NCI-H2107 (cell line): Measurements from ENCODE around the gene ARHGAP35.

ENCODE experiments used
- DNase-seq: peaks from one replicate; lab custom pipeline; 2025; lab: John Stamatoyannopoulos, UW

ARHGAP35 gene

DNA sequence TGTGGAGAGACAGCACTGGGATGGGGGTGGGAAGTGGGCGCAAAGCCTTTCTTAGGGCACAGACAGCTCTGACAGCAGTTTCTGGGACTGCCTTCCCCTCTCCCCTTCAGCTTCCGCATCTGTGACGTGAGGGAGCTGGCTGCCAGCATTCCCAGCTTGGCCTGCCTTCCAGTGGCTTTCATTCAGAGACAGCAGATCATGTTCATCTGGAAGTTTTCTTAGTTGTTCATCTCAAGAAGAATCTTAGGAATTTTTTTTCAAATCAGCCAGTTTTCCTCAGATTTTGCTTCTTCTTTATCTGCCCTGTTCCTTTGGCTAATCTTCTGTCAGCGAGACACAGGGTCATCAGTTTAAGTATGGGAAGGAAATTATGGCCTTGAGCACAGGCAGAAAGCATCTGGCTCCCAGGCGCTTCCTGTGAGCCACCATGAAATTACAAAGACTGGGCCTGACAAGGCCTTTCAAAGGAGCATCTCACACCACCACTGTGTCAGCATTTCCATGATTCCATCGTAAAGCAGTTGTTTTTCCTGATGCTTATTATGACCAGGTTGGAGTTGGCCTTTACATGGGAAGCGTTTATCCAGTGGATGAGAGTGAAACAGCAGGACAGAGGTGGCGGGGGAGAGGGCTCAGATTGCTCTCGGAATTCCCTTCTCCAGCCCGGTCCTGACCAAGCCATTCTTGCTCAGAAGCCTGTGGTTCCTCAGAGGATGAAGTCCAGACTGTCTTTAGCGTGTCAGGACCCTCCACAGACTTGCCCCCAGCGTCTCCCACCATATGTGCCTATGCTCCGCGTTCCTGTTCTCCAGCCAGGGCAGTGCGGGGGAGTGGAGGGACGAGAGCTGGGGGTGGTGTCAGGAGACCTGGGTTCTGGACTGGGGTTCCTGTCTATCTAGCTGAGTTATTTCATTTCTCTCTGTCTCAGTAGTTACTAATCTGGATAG, 43.6 kb downstream of the ARHGAP35 start:
- no peak for DNase-seq

DNA sequence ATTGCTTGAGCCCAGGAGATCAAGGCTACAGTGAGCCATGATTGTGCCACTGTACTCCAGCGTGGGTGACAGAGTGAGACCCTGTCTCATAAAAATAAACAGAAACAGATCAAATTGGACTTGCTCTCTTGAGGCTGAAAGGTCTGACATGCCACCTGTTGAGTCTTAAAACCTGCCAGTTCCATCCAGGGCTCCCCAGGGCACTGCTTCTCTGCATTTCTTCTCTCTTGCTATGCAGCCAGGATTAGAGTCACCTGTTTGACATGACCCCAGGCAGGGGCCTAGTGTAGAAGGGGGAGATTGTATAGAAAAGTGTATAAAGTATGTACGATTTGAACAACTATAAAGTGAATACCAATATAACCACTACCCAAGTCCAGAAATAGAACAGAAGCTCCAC, 45.4 kb downstream of the ARHGAP35 start:
- DNase-seq, result no peak

DNA sequence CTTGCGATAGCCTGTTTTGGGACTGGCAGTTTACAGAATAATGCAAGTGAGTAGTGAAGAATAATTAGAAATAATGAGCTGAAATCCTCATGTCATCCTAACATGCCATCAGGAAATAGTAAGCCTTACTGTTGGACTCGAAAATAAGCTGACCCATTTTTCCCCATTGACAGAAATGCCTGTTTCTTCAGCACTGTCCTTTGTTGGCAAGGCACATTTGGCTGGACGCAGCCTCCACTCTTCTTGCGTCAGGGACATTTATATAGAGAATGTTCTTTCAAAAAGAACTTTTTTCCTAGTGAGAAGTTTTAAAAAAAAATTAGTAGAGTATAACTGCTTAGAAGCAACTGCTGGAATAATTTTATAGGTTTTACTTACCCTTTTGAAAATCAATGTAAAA, 47.1 kb downstream of the ARHGAP35 start:
- DNase-seq, result no peak

DNA sequence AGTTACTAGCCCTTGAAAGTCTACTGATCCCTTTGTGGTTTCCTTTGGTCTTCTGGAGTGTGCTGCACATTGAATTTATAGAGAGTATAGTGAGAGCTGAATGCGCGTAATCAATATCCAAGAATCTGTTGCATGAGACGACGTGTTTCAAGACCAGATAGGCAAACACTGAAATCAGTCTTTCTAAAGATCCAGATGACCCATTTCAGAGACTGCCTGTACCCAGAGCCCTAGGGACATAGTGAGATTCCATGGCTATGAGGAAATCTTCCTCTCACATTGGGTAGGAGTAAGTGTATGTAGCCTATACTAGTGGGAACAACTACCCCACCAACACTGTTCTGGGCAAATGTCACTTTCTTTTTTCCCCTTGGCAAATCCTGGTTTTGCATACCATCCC, 48.6 kb downstream of the ARHGAP35 start:
- no peak for DNase-seq
